Esophagus squamous epithelium (tissue), 4 donors: Measurements from ENCODE around the gene GPR4.

Source experiments
- POLR2A ChIP-seq, 4 donors: fragments of 450-650 bp; IDR thresholded peaks; one replicate each; pipeline ENCODE4 v1.6.1; 2017; ENCODE audit warnings: antibody characterized with exemption in 4 of 4, mild to moderate bottlenecking in 4 of 4, moderate library complexity in 3 of 4
- TF ChIP-seq, protein P1 (sequence below), 6 experiments: fragments of 450-650 bp in 4 of 6; fragments of 200-600 bp in 2 of 6; sonication (generic) in 2 of 6; IDR thresholded peaks; one replicate each; pipeline ENCODE4 v1.5.1; 2016 to 2019; ENCODE audit warnings: antibody characterized with exemption in 6 of 6, mild to moderate bottlenecking in 4 of 6, moderate library complexity in 4 of 6

DNA sequence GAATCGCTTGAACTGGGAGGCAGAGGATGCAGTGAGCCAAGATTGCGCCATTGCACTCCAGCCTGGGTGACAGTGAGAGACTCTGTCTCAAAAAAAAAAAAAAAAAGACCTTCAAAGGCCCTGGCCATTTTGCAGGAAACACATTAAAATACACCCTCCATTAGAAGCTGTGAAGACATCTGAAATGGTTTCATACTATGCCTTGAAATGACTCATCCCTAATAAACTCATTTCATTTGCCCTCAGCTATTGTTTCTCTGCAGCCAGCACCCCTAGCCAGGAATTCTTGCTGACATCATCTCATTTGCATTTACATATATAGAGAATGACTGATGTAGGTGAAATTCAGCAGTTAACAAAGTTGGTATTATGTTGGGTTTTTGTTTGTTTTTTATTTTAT is 28.5 kb upstream of the GPR4 start:
- TF ChIP-seq, protein P1, sequence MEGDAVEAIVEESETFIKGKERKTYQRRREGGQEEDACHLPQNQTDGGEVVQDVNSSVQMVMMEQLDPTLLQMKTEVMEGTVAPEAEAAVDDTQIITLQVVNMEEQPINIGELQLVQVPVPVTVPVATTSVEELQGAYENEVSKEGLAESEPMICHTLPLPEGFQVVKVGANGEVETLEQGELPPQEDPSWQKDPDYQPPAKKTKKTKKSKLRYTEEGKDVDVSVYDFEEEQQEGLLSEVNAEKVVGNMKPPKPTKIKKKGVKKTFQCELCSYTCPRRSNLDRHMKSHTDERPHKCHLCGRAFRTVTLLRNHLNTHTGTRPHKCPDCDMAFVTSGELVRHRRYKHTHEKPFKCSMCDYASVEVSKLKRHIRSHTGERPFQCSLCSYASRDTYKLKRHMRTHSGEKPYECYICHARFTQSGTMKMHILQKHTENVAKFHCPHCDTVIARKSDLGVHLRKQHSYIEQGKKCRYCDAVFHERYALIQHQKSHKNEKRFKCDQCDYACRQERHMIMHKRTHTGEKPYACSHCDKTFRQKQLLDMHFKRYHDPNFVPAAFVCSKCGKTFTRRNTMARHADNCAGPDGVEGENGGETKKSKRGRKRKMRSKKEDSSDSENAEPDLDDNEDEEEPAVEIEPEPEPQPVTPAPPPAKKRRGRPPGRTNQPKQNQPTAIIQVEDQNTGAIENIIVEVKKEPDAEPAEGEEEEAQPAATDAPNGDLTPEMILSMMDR (IDR thresholded peaks at IDR 0.05) = no peak
- TF ChIP-seq POLR2A (IDR thresholded peaks at IDR 0.05) = no peak
